Liver (tissue), 9 donors: Measurements from ENCODE around the gene COBL. TPM values are rescaled to one million over a fixed set of nuclear protein-coding genes. Genes with fewer than 3 reads are reported as not detected.

ENCODE experiments used
- DNase-seq: peaks from one replicate; pipeline ENCODE4 v3.0.0-alpha.2; 2017; ENCODE audit warnings: low spot score
- H3K27ac ChIP-seq, 2 donors: one replicate each; pipeline ENCODE4 v1.7.0; 2013; ENCODE audit warnings: inconsistent platforms in 2 of 2, low read length in 2 of 2, control low read depth in 1 of 2, low read depth in 1 of 2, mild to moderate bottlenecking in 1 of 2
- H3K27me3 ChIP-seq, 4 donors: one replicate each; pipeline versions ENCODE4 v1.6.1 to v1.7.0; 2013; ENCODE audit warnings: low read length in 3 of 4, inconsistent platforms in 1 of 4, mild to moderate bottlenecking in 1 of 4, moderate library complexity in 1 of 4; ENCODE audit not compliant: control insufficient read depth in 4 of 4, insufficient read depth in 4 of 4
- H3K36me3 ChIP-seq, 4 donors: one replicate each; pipeline versions ENCODE4 v1.6.1 to v1.7.0; 2013; ENCODE audit warnings: low read length in 3 of 4, mild to moderate bottlenecking in 3 of 4, low read depth in 1 of 4, moderate library complexity in 1 of 4; ENCODE audit not compliant: control insufficient read depth in 4 of 4, insufficient read depth in 3 of 4
- H3K4me1 ChIP-seq, 4 donors: one replicate each; pipeline versions ENCODE4 v1.6.1 to v1.7.0; 2013; ENCODE audit warnings: low read length in 3 of 4, mild to moderate bottlenecking in 3 of 4, moderate library complexity in 1 of 4; ENCODE audit not compliant: control insufficient read depth in 4 of 4, insufficient read depth in 4 of 4
- H3K4me3 ChIP-seq, 3 donors: one replicate each; pipeline versions ENCODE4 v1.6.1 to v1.7.0; 2013; ENCODE audit warnings: low read length in 3 of 3, control low read depth in 1 of 3, low read depth in 1 of 3, mild to moderate bottlenecking in 1 of 3
- H3K9ac ChIP-seq, 2 donors: one replicate each; pipeline ENCODE4 v1.7.0; 2013; ENCODE audit warnings: low read length in 2 of 2, mild to moderate bottlenecking in 2 of 2, moderate library complexity in 2 of 2, control low read depth in 1 of 2, low read depth in 1 of 2
- H3K9me3 ChIP-seq, 4 donors: one replicate each; pipeline versions ENCODE4 v1.6.1 to v1.7.0; 2013; ENCODE audit warnings: low read length in 3 of 4; ENCODE audit not compliant: control insufficient read depth in 4 of 4
- CTCF ChIP-seq: fragments of 150-350 bp; IDR thresholded peaks from 2 replicates; pipeline ENCODE4 v1.5.1; 2017; ENCODE audit warnings: improper control_type of control experiment, low read depth, low read length; ENCODE audit not compliant: missing input control
- EGR1 ChIP-seq, 2 donors: IDR thresholded peaks; 2 replicates each; pipeline ENCODE4 v1.6.1; 2016 to 2018; ENCODE audit warnings: antibody characterized with exemption in 2 of 2, low read depth in 2 of 2
- FOXA1 ChIP-seq: IDR thresholded peaks from 2 replicates; pipeline ENCODE4 v1.6.1; 2016; ENCODE audit warnings: antibody characterized with exemption
- FOXA2 ChIP-seq: IDR thresholded peaks from 2 replicates; pipeline ENCODE4 v1.6.1; 2016; ENCODE audit warnings: antibody characterized with exemption
- GABPA ChIP-seq, 2 donors: IDR thresholded peaks in 1 of 2; conservative IDR thresholded peaks in 1 of 2; 2 replicates each; pipeline ENCODE4 v1.6.1; 2016; ENCODE audit warnings: antibody characterized with exemption in 2 of 2, mild to moderate bottlenecking in 1 of 2, moderate library complexity in 1 of 2
- HNF4A ChIP-seq, 2 donors: conservative IDR thresholded peaks; 2 replicates each; pipeline ENCODE4 v1.6.1; 2016; ENCODE audit warnings: antibody characterized with exemption in 2 of 2, mild to moderate bottlenecking in 2 of 2
- HNF4G ChIP-seq: IDR thresholded peaks from 2 replicates; pipeline ENCODE4 v1.6.1; 2016; ENCODE audit warnings: antibody characterized with exemption
- JUND ChIP-seq, 2 donors: IDR thresholded peaks; 2 replicates each; pipeline ENCODE4 v1.6.1; 2016; ENCODE audit warnings: antibody characterized with exemption in 2 of 2
- NR2F2 ChIP-seq: IDR thresholded peaks from 2 replicates; pipeline ENCODE4 v1.6.1; 2016; ENCODE audit warnings: antibody characterized with exemption
- RAD21 ChIP-seq, 2 donors: IDR thresholded peaks; 2 replicates each; pipeline ENCODE4 v1.6.1; 2016; ENCODE audit warnings: antibody characterized with exemption in 2 of 2, mild to moderate bottlenecking in 2 of 2
- REST ChIP-seq: IDR thresholded peaks from 2 replicates; pipeline ENCODE4 v1.6.1; 2016; ENCODE audit warnings: antibody characterized with exemption, mild to moderate bottlenecking
- RXRA ChIP-seq, 2 donors: IDR thresholded peaks; 2 replicates each; pipeline ENCODE4 v1.6.1; 2017 to 2018; ENCODE audit warnings: antibody characterized with exemption in 2 of 2, mild to moderate bottlenecking in 1 of 2
- SP1 ChIP-seq: IDR thresholded peaks from 2 replicates; pipeline ENCODE4 v1.6.1; 2018; ENCODE audit warnings: antibody characterized with exemption, mild to moderate bottlenecking
- TAF1 ChIP-seq: conservative IDR thresholded peaks from 2 replicates; pipeline ENCODE4 v1.6.1; 2016; ENCODE audit warnings: antibody characterized with exemption, mild to moderate bottlenecking
- YY1 ChIP-seq: IDR thresholded peaks from 2 replicates; pipeline ENCODE4 v1.6.1; 2016; ENCODE audit warnings: antibody characterized with exemption, mild to moderate bottlenecking
- ZBTB33 ChIP-seq: IDR thresholded peaks from 2 replicates; pipeline ENCODE4 v1.6.1; 2016; ENCODE audit warnings: antibody characterized with exemption
- WGBS: extraction: QIAGEN DNeasy Blood & Tissue Kit; methylation state at CpG from one replicate; pipeline ENCODE4 v1.1.7; 2013; 5-methylcytosine and 5-hydroxymethylcytosine counted together
- polyA plus RNA-seq, 2 donors: library from polyadenylated mRNA; stranded (reverse) in 1 of 2; unstranded in 1 of 2; fragments of 200-250 nt in 1 of 2; fragments of >200 nt in 1 of 2; fragmentation: Nextera tagmentation in 1 of 2; extraction: Ambion mirVana in 1 of 2; gene quantifications; one replicate each; pipeline versions ENCODE4 v1.2.1 to v1.2.3, GENCODE V29; 2013 to 2015
- total RNA-seq, 2 donors: library from RNA; depleted of rRNA; stranded (reverse); fragments of >200 nt; gene quantifications; one replicate each; pipeline ENCODE4 v1.2.3, GENCODE V29; 2014
- TF ChIP-seq, protein P1 (sequence below): IDR thresholded peaks from 2 replicates; pipeline ENCODE4 v1.6.1; 2016; ENCODE audit warnings: antibody characterized with exemption
- TF ChIP-seq, protein P2 (sequence below): IDR thresholded peaks from 2 replicates; pipeline ENCODE4 v1.6.1; 2016; ENCODE audit warnings: antibody characterized with exemption
- donor health status: healthy.
- donor health status: healthy.
- donor health status: healthy.
- donor health status: healthy.
- donor health status: healthy.

Gene COBL
- total and polyA plus RNA-seq, 4 donors, result 5.8 to 18.7 (median 10.7) TPM

DNA sequence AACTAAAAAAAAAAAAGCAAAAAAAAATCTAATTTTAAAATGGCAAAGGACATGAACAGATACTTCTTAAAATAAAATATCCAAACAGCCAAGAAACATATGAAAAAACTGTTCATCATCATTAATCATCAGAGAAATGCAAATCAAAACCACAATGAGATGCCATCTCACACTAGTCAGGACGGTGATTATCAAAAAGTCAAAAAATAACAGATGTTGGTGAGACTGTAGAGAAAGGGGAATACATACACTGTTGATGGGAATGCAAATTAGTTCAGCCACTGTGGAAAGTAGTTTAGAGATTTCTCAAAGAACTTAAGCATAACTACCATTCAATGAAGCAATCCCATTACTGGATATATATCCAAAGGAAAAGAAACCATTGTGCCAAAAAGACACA lies 30.2 kb downstream of the COBL start (continued):
- TF ChIP-seq, protein P1, sequence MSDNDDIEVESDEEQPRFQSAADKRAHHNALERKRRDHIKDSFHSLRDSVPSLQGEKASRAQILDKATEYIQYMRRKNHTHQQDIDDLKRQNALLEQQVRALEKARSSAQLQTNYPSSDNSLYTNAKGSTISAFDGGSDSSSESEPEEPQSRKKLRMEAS, result no peak
- no peak for TF ChIP-seq FOXA2

DNA sequence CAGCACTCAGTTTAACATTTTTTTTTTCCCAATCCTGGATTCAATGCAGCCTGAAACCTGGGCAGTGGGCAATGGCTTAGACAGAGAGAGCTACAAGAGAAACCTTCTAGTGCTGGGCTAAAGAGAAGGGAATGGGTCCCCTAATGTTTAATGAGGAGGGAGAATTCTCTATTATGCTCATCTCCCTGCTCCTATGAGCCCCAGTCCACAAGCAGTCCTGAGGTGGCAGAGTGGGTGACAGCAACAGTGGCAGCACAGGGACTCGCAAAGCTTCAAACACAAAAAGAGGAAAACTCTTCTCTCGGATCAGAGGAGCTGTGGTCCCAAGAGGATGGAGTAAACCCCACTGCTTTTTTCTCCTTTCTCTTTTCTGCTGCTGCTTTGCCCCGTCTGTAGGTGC lies 36.5 kb downstream of the COBL start:
- Histone ChIP-seq H3K4me1 (peaks cover 0 to 17% (median 12%) of the 10 kb centered on the region in 4 donors), H3K36me3 (no peaks in the 10 kb centered on the region), H3K4me3 (no peak overlapping the region), H3K9me3 (no peaks in the 10 kb centered on the region), H3K27me3 (no peaks in the 10 kb centered on the region), H3K27ac (no peak overlapping the region), H3K9ac (no peak overlapping the region)
- no peak for DNase-seq
- TF ChIP-seq, protein P1, result no peak
- no peak for TF ChIP-seq HNF4A (conservative IDR thresholded peaks at IDR 0.05)
- no peak for TF ChIP-seq RAD21 (IDR thresholded peaks at IDR 0.05)
- no peak for TF ChIP-seq FOXA2
- TF ChIP-seq SP1, result no peak
- TF ChIP-seq JUND (IDR thresholded peaks at IDR 0.05), result no peak
- WGBS, result 79% methylated on average over 3 of the region's 3 CpGs

DNA sequence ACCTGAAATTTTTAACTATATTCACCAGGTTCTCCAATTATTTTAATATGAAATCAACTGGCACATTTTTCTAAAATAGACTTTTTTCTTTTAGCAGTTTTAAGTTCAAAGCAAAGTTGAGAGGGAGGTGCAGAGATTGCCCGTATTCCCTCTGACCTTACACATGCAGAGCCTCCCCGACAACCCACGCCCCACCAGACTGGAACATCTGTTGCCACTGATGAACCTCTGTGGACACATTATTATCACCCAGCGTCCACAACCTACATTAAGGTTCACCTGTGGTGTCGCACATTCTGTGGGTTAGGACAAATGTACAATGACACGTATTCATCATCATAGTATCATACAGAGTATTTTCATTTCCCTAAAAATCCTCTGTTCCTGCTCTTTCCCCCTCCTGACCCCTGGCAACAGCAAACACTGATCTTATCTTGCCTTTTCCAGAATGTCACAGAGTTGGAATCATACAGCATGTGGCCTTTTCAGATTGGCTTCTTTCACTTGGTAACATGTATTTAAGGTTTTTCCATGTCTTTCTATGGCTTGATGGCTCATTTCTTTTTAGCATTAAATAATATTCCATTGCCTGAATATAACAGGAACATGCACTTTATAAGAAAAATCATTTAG lies 37.1 kb downstream of the COBL start:
- H3K4me1 ChIP-seq, result peaks cover 0 to 17% (median 12%) of the 10 kb centered on the region in 4 donors
- no peak overlapping the region for H3K4me3 ChIP-seq
- no peak for DNase-seq
- H3K9ac ChIP-seq, result no peak overlapping the region
- TF ChIP-seq FOXA1 (no peak), JUND (IDR thresholded peaks at IDR 0.05) (no peak), ZBTB33 (no peak), SP1 (no peak), REST (no peak), NR2F2 (no peak), RAD21 (IDR thresholded peaks at IDR 0.05) (no peak), HNF4G (no peak), CTCF (no peak), YY1 (no peak), GABPA (IDR thresholded peaks at IDR 0.05 in 1 of 2, conservative IDR thresholded peaks at IDR 0.05 in 1 of 2) (no peak), HNF4A (conservative IDR thresholded peaks at IDR 0.05) (no peak), EGR1 (IDR thresholded peaks at IDR 0.05; ENCODE audit: low read depth in 2 of 2) (no peak), FOXA2 (no peak), TAF1 (no peak), RXRA (IDR thresholded peaks at IDR 0.05) (no peak)
- TF ChIP-seq, protein P1, result no peak
- TF ChIP-seq, protein P2, sequence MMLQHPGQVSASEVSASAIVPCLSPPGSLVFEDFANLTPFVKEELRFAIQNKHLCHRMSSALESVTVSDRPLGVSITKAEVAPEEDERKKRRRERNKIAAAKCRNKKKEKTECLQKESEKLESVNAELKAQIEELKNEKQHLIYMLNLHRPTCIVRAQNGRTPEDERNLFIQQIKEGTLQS, result no peak
- H3K27me3 ChIP-seq, result no peaks in the 10 kb centered on the region
- WGBS, result 86% methylated on average over 6 of the region's 6 CpGs
- H3K27ac ChIP-seq, result no peak overlapping the region
- no peaks in the 10 kb centered on the region for H3K9me3 ChIP-seq
- no peaks in the 10 kb centered on the region for H3K36me3 ChIP-seq
